T follicular helper cell (primary cell): ENCODE results near the gene RBMS1.

Experiments used
- DNase-seq: peaks from one replicate; pipeline ENCODE4 v3.0.0-alpha.2; 2020; ENCODE audit warnings: low read depth

Gene RBMS1

DNA sequence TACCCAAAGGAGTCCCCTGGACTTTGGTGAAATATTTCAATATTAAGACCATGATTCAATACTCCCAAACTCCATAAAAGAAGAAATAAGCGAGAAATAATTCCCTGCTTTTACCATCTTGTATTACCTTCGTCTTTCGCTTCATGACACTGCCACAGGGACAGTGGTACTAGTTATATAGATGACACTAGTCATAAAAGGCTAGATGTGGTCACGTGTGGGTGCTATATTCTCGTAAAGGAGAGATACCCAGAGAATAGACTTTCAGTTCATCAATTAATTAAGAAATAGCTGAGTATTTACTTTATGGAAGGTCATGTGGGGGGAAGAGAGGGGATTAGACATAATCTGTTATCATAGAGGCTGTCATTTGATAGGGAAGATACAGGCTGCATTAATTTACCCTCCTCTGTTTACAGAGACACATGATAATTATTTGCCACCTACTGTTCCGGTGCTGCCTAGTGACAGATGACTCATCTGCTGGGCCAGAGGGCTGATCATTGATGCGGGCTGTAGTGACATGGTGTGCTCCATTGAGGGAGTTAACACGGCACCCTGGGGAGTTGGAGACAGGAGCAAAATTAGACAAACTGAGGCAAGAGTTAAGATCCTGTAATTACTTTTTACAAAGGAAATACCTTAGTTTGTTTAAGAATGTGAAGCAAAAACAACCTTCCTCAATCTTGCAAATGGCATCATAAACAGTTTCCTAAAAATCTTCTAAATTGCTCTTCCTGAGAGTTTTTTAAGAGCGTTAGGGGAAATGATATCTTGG lies 215.3 kb downstream of the RBMS1 start:
- DNase-seq = no peak

DNA sequence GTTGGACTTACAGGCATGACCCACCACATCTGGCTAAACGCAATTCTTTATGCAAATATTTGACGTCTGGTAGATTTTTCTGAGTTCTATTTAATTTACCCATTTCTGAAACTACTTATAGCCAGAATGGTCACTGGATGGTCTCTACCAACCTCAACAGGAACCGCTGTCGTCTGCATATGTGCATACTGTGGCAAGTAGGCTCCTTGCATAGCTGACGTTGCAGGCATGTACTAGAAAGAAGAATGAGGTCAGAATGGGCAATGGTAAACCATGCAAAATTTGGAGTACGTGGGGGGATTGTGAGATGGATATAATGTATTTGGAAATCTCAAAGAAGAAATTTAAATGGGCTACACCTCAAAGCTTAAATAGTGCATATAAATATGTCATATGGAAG lies 216.5 kb downstream of the RBMS1 start:
- DNase-seq = no peak

DNA sequence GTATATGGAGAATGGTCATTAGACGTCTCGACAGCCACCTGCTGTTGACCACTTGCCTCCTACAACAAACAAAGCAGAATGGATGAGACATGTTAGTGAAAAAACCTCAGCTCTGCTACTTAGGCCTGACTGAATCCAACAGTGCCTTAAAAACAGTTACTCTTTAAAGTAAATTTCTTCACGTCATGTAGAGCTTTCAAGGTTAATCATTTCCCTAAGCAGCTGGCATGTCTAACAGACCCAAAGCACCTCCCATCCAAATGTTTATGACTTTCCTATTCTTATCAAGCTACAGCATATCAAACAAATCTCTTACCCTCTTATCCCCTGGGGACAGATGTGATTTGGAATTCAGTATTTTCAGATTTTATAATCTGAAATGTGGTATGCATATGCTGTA lies 218.0 kb downstream of the RBMS1 start:
- no peak for DNase-seq

DNA sequence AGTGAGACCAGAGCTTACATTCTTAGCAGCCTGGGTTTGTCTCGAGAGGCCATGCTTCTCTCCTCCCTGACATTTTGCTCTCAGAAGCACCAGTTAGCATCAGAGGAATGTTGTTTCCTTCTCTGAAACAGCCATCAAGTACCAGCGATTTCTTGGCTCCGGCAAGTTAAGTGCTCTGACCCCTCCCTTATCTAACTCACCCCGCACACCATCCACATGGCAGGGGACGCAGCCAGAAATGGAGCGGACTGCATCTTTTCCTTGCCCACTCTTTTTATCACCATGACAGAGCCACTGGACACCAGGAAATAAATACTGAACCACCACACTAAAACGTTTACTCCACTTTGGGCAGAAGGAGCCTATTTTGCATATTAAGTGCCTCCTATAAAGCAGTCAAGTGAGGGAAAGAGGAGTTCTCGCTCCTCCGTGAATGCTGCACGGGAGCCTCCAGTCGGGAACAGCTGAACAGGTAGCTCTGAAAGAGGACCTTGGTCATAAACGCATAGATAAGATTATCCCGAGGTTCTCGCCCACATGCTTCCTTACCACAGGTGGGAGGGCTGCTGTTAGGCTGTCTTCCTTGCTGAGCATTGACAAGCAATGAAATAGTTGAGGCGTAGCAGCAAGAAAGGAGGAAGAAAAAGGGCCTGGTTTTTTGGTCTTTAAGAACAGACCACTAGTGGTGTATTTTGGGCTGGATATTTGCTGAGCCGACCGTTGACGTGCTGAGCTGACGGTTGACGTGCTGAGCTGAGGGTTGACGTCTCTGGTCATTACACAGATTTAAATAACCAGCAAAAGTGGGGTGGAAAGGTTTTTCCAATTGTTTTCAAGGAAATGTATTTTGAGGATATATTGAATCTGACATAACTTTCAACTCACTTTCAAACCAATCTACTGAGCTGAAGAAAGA lies 222.2 kb downstream of the RBMS1 start:
- DNase-seq = no peak

DNA sequence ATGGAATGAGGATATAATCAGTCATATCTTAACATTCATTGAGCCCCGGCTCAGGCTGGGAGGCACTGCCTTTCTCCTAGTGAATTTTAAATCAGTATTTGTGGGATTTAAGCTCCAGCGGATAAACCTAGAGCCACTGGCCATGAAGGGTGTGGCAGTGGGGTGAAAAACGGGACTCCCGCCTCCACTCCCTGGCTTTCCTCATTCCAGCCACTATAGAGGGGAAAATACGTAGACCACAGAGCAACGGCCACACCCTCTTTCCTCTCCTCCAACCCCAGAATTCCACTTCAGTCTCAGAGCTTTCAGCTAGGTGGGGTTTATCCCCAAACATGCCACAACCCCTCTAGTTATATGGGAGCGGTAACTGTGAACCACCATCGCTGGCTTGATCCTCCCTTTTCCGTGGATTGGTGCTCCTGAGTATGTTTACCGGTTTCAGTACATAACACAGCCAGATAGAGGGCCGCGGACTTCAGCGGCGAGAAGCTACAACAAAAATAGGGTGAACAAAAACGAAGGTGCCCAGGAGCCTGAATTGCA lies 223.0 kb downstream of the RBMS1 start:
- DNase-seq = no peak

DNA sequence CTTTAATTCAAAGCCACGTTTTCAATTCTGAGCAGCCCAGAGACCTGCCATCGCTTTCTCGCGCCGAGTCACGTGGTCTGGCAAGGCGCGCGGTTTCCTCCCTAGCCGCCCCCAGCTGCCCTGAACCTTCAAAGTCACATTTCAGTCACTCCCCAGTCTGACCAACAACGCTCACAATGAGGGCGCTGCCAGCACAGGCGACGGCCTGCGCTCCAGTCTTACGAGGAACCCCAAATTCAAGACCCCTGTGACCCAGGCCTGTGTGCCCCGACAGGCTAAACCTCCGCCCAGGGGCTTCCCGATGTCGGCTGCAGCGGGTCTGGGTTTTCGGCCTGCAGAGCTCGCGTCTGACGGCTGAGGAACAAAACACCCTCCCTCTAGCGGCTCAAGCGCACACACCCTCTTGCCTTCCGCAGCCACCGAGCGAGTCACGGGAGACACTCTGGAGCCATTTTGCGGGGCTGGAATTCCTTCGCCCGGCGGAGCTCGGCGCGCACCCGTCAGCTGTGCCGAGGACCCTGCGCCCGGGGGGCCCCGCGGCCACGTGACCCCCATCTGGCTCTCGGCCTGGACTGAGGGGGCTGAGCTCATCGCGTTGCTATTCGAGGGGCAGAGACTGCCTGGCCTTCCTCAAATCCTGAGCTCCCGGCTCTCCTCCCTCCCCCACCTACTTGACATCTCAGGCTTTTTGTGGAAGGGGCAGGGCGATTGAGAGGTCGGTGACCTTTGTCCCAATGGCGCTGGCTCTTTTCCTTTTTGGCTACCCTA lies 223.6 kb downstream of the RBMS1 start:
- DNase-seq = peak; percentile 46

DNA sequence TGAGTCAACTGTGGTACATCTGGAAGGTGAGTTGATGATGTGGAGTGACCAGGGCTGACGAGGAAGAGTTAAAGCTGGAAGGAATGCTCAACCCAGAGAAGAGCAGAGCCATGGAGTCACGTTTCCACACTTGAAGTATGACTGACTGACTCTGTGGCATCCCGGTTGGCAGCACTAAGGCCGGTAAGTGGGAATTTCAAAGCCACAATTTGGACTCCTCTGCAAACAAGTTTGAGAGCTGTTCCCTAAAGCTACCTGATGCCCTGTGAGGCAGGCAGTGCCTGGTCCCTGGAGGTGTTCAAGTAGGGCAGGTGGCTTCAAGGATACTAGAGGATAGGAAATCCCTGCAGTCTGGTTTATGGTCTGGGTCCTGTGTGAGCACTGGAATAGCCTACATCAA lies 224.2 kb downstream of the RBMS1 start:
- DNase-seq = no peak

DNA sequence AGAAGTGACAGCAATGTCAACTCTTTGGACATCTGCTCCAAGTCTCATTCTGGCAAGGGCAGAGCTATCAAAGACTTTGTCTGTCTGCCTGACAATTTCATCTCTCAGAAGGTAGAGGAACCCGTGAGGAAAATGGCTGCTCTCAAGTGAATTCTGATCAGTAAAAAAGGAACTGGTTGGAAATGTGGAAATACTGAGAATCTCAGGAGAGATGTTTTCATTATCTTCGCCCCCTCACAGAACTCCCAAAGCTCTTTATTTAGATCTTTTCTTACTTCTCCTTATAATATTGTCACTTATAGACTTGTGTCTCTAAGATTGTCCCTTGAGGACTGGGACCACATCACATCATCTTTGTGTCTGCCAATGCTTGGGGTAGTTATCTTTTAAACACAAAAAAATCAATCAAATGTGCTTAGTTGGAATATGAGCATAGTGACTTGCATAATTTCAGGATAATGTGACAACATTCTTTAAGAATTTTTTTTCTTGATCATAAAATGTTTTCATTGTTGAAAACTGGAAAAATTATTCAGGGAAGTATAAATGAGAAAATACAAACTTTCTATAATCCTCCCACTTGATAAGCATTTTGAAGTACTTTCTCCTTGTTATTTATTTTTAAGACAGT lies 225.3 kb downstream of the RBMS1 start:
- DNase-seq = no peak

DNA sequence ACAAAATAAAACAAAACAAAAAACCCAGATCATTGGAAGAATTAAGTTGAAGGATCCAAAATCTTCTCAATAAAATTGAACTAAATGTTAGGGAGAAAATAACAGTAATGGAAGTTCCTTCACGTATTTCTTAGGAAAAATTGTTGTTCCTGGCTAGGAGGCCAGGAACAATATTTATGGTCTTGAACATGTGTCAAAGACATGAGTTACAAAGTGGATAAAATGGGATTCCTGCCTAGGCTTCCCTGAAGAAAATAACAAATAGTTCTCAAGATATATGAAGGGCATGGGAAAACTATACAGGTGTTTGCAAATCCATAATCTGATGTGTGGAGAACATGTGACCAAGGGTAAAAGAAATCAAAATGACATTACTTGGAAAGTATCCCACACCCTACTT lies 225.9 kb downstream of the RBMS1 start:
- DNase-seq = no peak

DNA sequence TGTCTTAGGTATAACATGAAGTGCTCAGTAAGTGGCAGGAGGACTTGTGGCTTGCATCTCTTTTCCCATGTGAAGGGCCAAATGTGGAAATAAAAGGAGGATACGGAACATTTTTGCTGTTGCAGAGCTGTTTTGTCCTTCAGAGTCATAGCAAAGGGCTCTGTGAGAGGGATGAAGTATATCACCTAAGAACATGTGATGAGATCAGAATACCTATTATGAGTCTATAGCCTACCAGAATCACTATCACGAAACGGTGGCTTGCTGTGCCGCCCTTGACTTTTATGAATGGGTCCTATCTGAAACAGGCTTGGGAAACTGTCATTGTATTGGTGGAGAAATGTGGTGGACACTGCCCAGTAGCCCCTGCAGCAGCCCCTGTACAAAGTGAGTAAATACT lies 226.6 kb downstream of the RBMS1 start:
- no peak for DNase-seq

DNA sequence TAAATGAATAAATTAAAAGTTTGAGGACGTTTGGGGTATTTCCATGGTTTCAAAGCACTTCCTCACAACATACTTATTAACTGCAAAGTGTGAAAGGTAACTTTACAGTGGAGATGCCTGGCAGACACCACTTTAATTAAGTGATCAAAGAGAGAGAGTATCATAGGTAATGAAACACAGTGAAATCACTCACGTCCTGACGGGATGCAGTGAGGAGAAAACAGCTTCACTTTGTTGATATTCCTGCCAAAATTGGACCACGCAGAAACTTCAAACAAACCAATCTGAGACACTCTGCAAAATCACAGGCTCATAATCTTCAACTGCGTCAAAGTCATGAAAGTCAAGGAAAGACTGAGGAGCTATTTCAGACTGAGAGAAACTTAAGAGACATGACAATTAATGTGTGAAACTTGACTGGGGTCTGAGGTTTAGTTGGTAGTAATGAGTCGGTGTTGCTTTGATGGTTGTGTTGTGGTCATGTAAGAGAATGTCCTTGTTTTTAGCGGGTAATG lies 227.5 kb downstream of the RBMS1 start:
- DNase-seq = no peak

DNA sequence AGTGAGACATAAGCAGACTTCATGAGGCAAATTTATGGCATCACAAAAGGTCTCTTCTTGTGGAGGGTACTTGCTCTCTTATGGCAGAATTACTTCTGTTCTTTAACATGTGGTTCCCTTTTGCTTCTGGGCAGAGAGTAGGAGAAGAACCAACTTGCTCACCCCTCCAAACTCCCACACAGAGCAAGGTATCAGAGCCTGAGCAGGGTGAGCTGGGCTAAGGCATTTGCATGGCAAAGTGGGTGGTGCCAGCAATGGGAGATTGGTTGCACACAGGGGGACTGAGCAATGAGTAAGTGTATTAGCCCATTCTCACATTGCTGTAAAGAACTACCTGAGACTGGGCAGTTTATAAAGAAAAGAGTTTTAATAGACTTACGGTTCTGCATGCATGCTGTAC lies 229.3 kb downstream of the RBMS1 start:
- no peak for DNase-seq

DNA sequence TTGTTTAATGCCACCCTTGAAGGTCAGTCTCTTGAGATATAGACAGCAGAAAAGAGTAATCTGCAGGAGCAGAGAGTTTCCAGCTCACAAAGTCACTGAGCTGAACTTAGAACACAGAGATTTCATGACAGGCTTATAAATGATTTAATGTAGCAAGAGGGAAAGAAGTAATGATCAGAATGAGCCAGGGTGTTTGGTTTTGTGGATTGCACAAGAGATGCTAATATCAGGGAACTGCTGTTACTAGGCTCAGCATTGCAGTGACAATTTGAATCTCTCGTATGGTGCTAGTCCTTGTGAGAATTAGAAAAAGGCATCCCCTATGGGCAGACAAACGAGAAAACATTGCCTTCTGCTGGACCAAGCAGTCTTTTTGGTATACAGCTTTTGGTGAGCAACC lies 231.9 kb downstream of the RBMS1 start:
- DNase-seq = no peak

DNA sequence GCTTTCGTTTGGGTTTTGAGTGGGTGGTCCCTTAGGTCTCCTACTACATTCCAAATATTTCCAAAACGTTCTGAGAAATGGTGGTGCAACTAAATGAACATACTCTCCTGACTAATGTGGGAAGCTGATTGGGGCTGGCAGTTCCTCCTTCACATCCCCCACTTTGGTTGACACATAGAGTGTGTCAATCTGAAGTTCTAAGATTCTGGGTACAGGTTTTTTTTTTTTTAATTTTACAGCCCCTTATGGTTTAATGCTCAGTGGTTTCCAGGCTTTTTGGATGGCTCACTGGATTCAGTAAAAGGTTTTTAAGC lies 235.2 kb downstream of the RBMS1 start:
- no peak for DNase-seq

DNA sequence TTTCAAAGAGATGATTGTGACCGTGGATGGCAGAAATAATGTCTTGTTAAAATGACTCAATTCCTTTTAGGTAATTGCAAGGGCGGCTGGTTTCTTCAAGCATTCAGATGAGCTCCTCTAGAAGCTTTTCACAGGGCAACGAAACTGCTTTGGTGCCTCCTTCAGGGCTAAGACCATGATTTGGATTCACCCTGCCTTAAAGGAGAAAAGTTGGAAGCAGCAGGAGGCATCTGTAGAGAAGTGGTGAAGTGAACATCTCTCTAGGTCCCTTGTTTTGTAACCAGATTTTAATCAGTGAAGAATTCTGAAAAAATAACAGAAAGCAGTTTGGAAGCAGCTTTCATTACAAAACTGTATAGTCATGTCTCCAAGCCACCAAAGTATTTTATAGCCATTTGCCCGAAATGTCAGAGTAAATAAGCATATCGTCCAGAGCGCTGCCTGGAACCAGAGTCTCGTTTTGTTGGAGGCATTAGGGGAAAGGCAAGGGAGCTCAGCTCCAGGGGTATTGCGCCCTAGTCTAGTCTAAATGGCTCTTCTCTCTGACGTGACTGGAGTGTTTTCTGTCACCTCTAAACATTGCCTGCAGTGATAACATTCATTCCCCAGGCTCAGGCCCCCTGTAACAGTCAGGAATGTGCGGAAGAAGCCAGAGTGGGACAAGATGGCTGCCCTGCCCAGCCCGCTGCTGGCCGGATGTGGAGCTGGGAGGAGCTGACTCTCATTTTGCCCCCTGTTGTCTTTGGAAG lies 235.7 kb downstream of the RBMS1 start:
- no peak for DNase-seq

DNA sequence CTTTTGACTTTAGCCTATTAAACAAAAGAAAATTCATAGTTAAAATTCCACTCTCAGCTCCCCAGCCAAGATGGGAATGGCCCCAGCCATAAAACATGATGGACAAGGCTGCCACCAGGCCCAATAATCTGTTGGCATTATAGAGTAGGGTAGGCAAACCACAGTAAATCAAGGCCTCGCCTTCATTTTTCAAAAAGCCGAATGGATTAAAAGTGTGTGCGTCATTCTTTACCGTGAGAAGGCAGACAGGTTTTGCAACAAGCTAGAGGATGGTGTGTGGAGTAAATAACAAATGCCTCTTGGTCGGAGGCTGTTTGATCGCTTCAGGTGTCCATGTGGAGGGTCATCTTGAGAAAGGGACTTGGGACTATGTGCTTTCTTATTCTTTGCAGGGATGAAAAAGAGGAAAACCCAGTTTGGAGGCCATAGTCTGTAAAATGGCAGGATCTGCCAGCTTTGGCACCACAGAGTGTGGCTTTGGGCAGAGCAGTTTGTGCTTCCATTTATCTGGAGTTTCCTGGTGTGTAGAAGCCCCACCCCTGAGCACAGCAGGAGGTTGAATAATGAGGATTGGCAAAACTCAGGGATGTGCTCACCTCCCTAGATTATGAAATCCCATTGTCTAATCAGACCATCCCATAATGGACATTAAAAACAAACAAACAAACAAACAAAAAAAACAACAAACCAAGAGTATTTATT lies 236.4 kb downstream of the RBMS1 start:
- DNase-seq = no peak

DNA sequence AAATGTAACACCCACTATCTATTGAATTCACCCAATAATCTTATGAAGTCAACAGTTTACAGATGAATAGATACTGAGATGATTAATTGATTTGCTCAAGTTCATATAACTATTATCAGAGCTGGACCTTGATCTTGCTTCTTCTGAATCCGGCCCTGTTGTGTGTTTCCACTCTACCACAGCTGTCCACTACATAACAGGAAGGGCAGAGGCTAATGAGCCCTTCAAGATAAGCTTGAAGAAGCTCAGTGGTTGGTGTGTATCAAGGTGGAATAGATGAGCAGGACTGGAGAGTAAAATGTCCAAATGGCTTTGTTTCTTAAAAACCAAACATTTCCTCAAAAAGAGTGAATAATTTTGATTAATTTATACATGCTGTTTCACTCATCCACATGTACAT lies 237.1 kb downstream of the RBMS1 start:
- no peak for DNase-seq

DNA sequence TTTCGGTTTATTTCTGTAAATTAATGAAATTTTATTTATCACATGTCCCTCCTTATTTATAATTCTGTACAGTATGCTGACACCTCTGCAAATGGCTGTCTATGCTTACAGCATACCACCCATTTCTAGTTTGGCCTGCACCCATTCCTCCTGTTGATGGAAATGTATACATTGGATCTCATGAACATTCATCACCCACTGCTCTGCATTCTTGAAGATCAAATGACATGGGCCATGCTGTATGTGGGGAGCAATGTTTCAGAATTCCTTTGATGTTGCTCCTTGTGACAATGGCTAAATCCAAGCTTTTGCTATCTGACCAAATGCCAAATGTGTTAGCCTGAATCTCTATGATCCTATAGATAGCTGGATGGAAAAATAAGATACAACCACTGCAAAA lies 238.2 kb downstream of the RBMS1 start:
- DNase-seq = no peak

DNA sequence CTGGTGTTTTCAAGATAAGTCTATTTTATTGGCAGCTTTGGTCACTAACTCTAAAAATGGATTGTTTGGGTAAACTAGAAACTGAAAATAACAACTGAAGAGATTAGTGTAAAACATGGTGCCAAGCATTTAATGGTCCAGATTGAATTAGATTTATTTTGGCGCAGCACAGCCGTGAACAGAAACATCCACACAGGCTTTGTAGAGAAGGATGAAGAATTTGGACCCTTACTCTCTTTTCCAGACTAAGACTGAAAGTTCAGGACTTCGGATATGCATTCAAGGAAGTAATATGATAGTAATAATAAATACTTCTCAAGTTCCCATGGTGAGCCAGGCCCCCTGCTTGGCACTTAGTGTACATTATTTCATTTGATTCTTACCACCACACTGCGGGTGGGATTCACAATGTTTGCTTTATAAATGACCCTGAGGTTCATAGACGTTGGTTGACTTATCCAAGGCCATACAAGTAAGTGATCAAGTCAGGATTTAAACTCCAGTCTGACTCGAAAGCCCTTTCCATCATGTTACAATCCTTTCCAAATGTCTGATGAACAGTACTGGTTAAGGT lies 239.3 kb downstream of the RBMS1 start:
- no peak for DNase-seq
